Measurements from ENCODE around the gene SAMM50. TPM values are rescaled to one million over a fixed set of nuclear protein-coding genes. Genes with fewer than 3 reads are reported as not detected.

SAMM50 gene
- total RNA-seq, 1 experiment from 2014 or later: 40.8 TPM

- TF ChIP-seq CTCF (IDR thresholded peaks at IDR 0.05 in 2 of 3, conservative IDR thresholded peaks at IDR 0.05 in 1 of 3; ENCODE audit: borderline replicate concordance in 1 of 3, insufficient read depth in 1 of 3, low read depth in 2 of 3, low read length in 2 of 3) (no peak), SRF (IDR thresholded peaks at IDR 0.05; ENCODE audit: low read depth) (no peak), RAD21 (IDR thresholded peaks at IDR 0.05; ENCODE audit: low read depth) (no peak), ELF1 (IDR thresholded peaks at IDR 0.05; ENCODE audit: borderline replicate concordance, low read depth) (no peak), SIN3A (IDR thresholded peaks at IDR 0.05; ENCODE audit: low read depth) (no peak), POLR2AphosphoS5 (IDR thresholded peaks at IDR 0.05; ENCODE audit: low read depth, low read length) (no peak), MAX (IDR thresholded peaks at IDR 0.05) (no peak)
Measured at GRCh38 chr22:44025171-44026065, 70.2 kb downstream of the SAMM50 start (continued).

GRCh38 chr22:44026066-44026629 is 70.9 kb downstream of the SAMM50 start:
- H3K36me3 ChIP-seq (ENCODE audit: control insufficient read depth in 1 of 2, insufficient read depth in 2 of 2, low read length in 2 of 2): no peaks in the 10 kb centered on the region
- BruUV-seq (replicated peaks): no TSS peak
- H3K4me2 ChIP-seq (ENCODE audit: low read length): no peak overlapping the region
- no peak overlapping the region for H3K27ac ChIP-seq (ENCODE audit: low read depth, low read length)
- H3K9me2 ChIP-seq (ENCODE audit: insufficient read depth): no peaks in the 10 kb centered on the region
- no peak overlapping the region for H3K9ac ChIP-seq (ENCODE audit: low read length)
- H3K9me3 ChIP-seq (ENCODE audit: control insufficient read depth in 1 of 2, insufficient read depth in 1 of 2, low read depth in 1 of 2, low read length in 2 of 2): no peaks in the 10 kb centered on the region
- H3K27me3 ChIP-seq (ENCODE audit: insufficient read depth, low read length): no peaks in the 10 kb centered on the region
- peaks cover 0 to 26% of the 10 kb centered on the region in 2 experiments; a peak in 2 of 4 replicates for H3K4me1 ChIP-seq (ENCODE audit: control insufficient read depth in 1 of 2, insufficient read depth in 2 of 2, low read length in 2 of 2)
- H4K20me1 ChIP-seq (ENCODE audit: insufficient read depth): no peaks in the 10 kb centered on the region
- ATAC-seq (no peak), DNase-seq (ENCODE audit: low read depth, low spot score) (no peak)
- RAD21 ChIA-PET (ENCODE audit: low non-redundant PET in 1 of 2, low total read pairs in 2 of 2, uncharacterized antibody in 2 of 2, unreplicated experiment in 2 of 2): no interaction called here
- CTCF ChIA-PET: no interaction called here
- intact Hi-C loops (cut with micrococcal nuclease): no loop called here
- H2AFZ ChIP-seq (ENCODE audit: low read depth, low read length, poor library complexity, severe bottlenecking): no peak overlapping the region
- POLR2A ChIA-PET: no interaction called here
- H3K4me3 ChIP-seq (replicated peaks in 1 of 2; ENCODE audit: low read depth in 1 of 2, low read length in 2 of 2): no peak overlapping the region
- peaks cover 18% of the 10 kb centered on the region; the same call in 1 of the 2 replicates for H3K79me2 ChIP-seq (ENCODE audit: insufficient read depth, low read length)
- no peak for TF ChIP-seq ATF3 (IDR thresholded peaks at IDR 0.05)
- TF ChIP-seq SRF (IDR thresholded peaks at IDR 0.05; ENCODE audit: low read depth): no peak
- no peak for TF ChIP-seq SIN3A (IDR thresholded peaks at IDR 0.05; ENCODE audit: low read depth)
- no peak for TF ChIP-seq CTCF (IDR thresholded peaks at IDR 0.05 in 2 of 3, conservative IDR thresholded peaks at IDR 0.05 in 1 of 3; ENCODE audit: borderline replicate concordance in 1 of 3, insufficient read depth in 1 of 3, low read depth in 2 of 3, low read length in 2 of 3)
- no peak for TF ChIP-seq JUND (IDR thresholded peaks at IDR 0.05)
- TF ChIP-seq ZBTB33 (IDR thresholded peaks at IDR 0.05; ENCODE audit: extremely low read depth, insufficient replicate concordance, low read length): no peak
